Loucy (cell line): ENCODE measurements around the gene ERICH6B.

Experiments used
- EZH2phosphoT487 ChIP-seq: fragments of 200-600 bp; IDR thresholded peaks from 2 replicates; pipeline ENCODE4 v1.6.1; 2018; ENCODE audit warnings: antibody characterized with exemption, mild to moderate bottlenecking, moderate library complexity, borderline replicate concordance
- TF ChIP-seq, protein P1 (sequence below): fragments of 200-600 bp; sonication (generic); conservative IDR thresholded peaks from 2 replicates; pipeline ENCODE4 v1.5.1; 2014; ENCODE audit warnings: mild to moderate bottlenecking, antibody characterized with exemption, low read length

DNA sequence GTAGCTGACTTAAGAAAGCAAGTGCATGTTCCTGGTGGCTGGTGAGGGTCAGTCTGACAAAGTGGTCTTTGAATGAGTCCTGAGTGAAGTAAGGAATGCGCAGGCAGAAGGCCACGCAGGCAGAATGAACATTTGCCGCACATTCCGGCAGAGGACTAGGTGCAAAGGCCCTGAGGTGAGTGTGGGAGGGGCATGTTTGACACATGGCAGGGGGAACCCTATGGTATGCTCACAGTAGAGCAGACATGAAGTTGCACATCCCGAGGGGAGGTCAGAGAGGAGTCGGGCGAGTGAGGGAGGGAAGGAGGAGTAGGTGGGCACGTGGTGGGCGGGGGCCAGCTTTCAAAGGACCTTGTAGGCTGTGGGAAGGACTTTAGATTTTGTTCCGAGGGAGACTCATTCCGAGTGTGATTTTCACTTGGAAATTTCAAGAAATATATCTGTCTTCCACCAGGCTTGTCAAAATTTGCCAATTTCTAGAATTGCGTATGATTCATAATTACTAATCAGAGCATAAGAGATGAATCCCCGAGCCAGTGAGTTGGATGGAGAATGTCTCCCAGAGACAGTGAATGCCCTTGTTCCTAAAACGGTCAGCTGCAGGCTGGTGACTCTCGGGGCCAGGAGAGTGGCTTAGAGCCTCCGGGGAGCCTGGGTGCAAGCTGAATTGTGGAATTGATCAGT, 40.3 kb downstream of the ERICH6B start:
- TF ChIP-seq, protein P1, sequence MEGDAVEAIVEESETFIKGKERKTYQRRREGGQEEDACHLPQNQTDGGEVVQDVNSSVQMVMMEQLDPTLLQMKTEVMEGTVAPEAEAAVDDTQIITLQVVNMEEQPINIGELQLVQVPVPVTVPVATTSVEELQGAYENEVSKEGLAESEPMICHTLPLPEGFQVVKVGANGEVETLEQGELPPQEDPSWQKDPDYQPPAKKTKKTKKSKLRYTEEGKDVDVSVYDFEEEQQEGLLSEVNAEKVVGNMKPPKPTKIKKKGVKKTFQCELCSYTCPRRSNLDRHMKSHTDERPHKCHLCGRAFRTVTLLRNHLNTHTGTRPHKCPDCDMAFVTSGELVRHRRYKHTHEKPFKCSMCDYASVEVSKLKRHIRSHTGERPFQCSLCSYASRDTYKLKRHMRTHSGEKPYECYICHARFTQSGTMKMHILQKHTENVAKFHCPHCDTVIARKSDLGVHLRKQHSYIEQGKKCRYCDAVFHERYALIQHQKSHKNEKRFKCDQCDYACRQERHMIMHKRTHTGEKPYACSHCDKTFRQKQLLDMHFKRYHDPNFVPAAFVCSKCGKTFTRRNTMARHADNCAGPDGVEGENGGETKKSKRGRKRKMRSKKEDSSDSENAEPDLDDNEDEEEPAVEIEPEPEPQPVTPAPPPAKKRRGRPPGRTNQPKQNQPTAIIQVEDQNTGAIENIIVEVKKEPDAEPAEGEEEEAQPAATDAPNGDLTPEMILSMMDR, result no peak
- no peak for TF ChIP-seq EZH2phosphoT487
